ENCODE measurements around the gene IGBP1. TPM values are rescaled to one million over a fixed set of nuclear protein-coding genes. Genes with fewer than 3 reads are reported as not detected.
A peak's percentile ranks its signal among the peaks of the same experiment; 100 is the strongest.
"Not testable (repeated sequence)": the region's sequence is repeated elsewhere in the genome, so short reads cannot be mapped to it uniquely, and the experiment has no call there.

IGBP1 gene
- polyA plus RNA-seq, 4 donors, result 72.6 to 152 (median 144) TPM

- Histone ChIP-seq H3K4me3 (ENCODE audit: low read depth in 1 of 3, low read length in 3 of 3) (no peak overlapping the region), H3K36me3 (ENCODE audit: control insufficient read depth in 3 of 3, insufficient read depth in 2 of 3, low read depth in 1 of 3, low read length in 3 of 3) (no peaks in the 10 kb centered on the region), H3K27ac (ENCODE audit: low read depth in 1 of 3, low read length in 2 of 3) (no peak overlapping the region), H3K9me3 (ENCODE audit: control insufficient read depth in 2 of 2, insufficient read depth in 1 of 2, low read depth in 1 of 2, low read length in 1 of 2) (no peaks in the 10 kb centered on the region), H3K27me3 (ENCODE audit: control insufficient read depth in 3 of 3, insufficient read depth in 3 of 3, low read length in 3 of 3) (no peaks in the 10 kb centered on the region), H3K4me1 (ENCODE audit: control insufficient read depth in 3 of 3, insufficient read depth in 2 of 3, low read depth in 1 of 3, low read length in 2 of 3) (no peaks in the 10 kb centered on the region)
- WGBS, 3 donors, result 45 to 71% (median 45%) methylated on average over 2 of the region's 2 CpGs
- peak in 1 of 2 donors; percentile 11 for DNase-seq
- no peak for FAIRE-seq
Measured at GRCh38 chrX:70096052-70096451, 37.2 kb upstream of the IGBP1 start.

- no peaks in the 10 kb centered on the region for H3K4me1 ChIP-seq (ENCODE audit: control insufficient read depth in 3 of 3, insufficient read depth in 2 of 3, low read depth in 1 of 3, low read length in 2 of 3)
- WGBS, 3 donors, result 10 to 36% (median 19%) methylated on average over 2 of the region's 2 CpGs
- no peak overlapping the region for H3K4me3 ChIP-seq (ENCODE audit: low read depth in 1 of 3, low read length in 3 of 3)
- no peak for FAIRE-seq
- no peaks in the 10 kb centered on the region for H3K27me3 ChIP-seq (ENCODE audit: control insufficient read depth in 3 of 3, insufficient read depth in 3 of 3, low read length in 3 of 3)
- H3K27ac ChIP-seq (ENCODE audit: low read depth in 1 of 3, low read length in 2 of 3), result no peak overlapping the region
- H3K36me3 ChIP-seq (ENCODE audit: control insufficient read depth in 3 of 3, insufficient read depth in 2 of 3, low read depth in 1 of 3, low read length in 3 of 3), result no peaks in the 10 kb centered on the region
- DNase-seq, result no peak
- H3K9me3 ChIP-seq (ENCODE audit: control insufficient read depth in 2 of 2, insufficient read depth in 1 of 2, low read depth in 1 of 2, low read length in 1 of 2), result no peaks in the 10 kb centered on the region
Measured at GRCh38 chrX:70105229-70105628, 28.0 kb upstream of the IGBP1 start.

- not testable (repeated sequence) for FAIRE-seq; H3K9me3 ChIP-seq (ENCODE audit: control insufficient read depth in 2 of 2, insufficient read depth in 1 of 2, low read depth in 1 of 2, low read length in 1 of 2)
- 88 to 94% (median 94%) methylated on average over 4 of the region's 4 CpGs for WGBS, 3 donors
Measured at GRCh38 chrX:70111436-70112026, 21.7 kb upstream of the IGBP1 start.

GRCh38 chrX:70117738-70118137, 15.5 kb upstream of the IGBP1 start:
- DNase-seq (no peak), FAIRE-seq (no peak)
- H3K27ac ChIP-seq (ENCODE audit: low read depth in 1 of 3, low read length in 2 of 3), result no peak overlapping the region
- H3K9me3 ChIP-seq (ENCODE audit: control insufficient read depth in 2 of 2, insufficient read depth in 1 of 2, low read depth in 1 of 2, low read length in 1 of 2), result peaks cover 0 to 3% of the 10 kb centered on the region in 2 donors
- H3K36me3 ChIP-seq (ENCODE audit: control insufficient read depth in 3 of 3, insufficient read depth in 2 of 3, low read depth in 1 of 3, low read length in 3 of 3), result no peaks in the 10 kb centered on the region
- H3K4me3 ChIP-seq (ENCODE audit: low read depth in 1 of 3, low read length in 3 of 3), result no peak overlapping the region
- H3K4me1 ChIP-seq (ENCODE audit: control insufficient read depth in 3 of 3, insufficient read depth in 2 of 3, low read depth in 1 of 3, low read length in 2 of 3), result no peaks in the 10 kb centered on the region
- no peaks in the 10 kb centered on the region for H3K27me3 ChIP-seq (ENCODE audit: control insufficient read depth in 3 of 3, insufficient read depth in 3 of 3, low read length in 3 of 3)

More at GRCh38 chrX:70111436-70112026, 21.7 kb upstream of the IGBP1 start:
- not testable (repeated sequence) for H3K36me3 ChIP-seq (ENCODE audit: control insufficient read depth in 3 of 3, insufficient read depth in 2 of 3, low read depth in 1 of 3, low read length in 3 of 3); H3K4me3 ChIP-seq (ENCODE audit: low read depth in 1 of 3, low read length in 3 of 3); DNase-seq; H3K27me3 ChIP-seq (ENCODE audit: control insufficient read depth in 3 of 3, insufficient read depth in 3 of 3, low read length in 3 of 3); H3K4me1 ChIP-seq (ENCODE audit: control insufficient read depth in 3 of 3, insufficient read depth in 2 of 3, low read depth in 1 of 3, low read length in 2 of 3); H3K27ac ChIP-seq (ENCODE audit: low read depth in 1 of 3, low read length in 2 of 3)

DNA sequence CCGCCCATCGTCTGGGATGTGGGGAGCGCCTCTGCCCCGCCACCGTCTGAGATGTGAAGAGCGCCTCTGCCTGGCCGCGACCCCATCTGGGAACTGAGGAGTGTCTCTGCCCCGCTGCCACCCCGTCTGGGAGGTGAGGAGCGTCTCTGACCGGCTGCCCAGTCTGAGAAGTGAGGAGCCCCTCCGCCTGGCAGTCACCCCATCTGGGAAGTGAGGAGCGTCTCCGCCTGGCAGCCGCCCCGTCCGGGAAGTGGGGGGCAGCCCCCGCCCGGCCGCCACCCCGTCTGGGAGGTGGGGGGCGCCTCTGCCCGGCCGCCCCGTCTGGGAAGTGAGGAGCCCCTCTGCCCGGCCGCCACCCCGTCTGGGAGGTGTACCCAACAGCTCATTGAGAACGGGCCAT, 10.2 kb upstream of the IGBP1 start:
- DNase-seq; H3K36me3 ChIP-seq (ENCODE audit: control insufficient read depth in 3 of 3, insufficient read depth in 2 of 3, low read depth in 1 of 3, low read length in 3 of 3); H3K4me1 ChIP-seq (ENCODE audit: control insufficient read depth in 3 of 3, insufficient read depth in 2 of 3, low read depth in 1 of 3, low read length in 2 of 3); FAIRE-seq; H3K27me3 ChIP-seq (ENCODE audit: control insufficient read depth in 3 of 3, insufficient read depth in 3 of 3, low read length in 3 of 3); H3K27ac ChIP-seq (ENCODE audit: low read depth in 1 of 3, low read length in 2 of 3); H3K9me3 ChIP-seq (ENCODE audit: control insufficient read depth in 2 of 2, insufficient read depth in 1 of 2, low read depth in 1 of 2, low read length in 1 of 2); H3K4me3 ChIP-seq (ENCODE audit: low read depth in 1 of 3, low read length in 3 of 3): not testable (repeated sequence)
- WGBS, 3 donors, result 96 to 97% (median 96%) methylated on average over 16 to 26 of the region's 30 CpGs

GRCh38 chrX:70124678-70125077, 8.6 kb upstream of the IGBP1 start:
- no peak for DNase-seq
- peaks cover 0 to 3% (median 0%) of the 10 kb centered on the region in 3 donors for H3K4me1 ChIP-seq (ENCODE audit: control insufficient read depth in 3 of 3, insufficient read depth in 2 of 3, low read depth in 1 of 3, low read length in 2 of 3)

DNA sequence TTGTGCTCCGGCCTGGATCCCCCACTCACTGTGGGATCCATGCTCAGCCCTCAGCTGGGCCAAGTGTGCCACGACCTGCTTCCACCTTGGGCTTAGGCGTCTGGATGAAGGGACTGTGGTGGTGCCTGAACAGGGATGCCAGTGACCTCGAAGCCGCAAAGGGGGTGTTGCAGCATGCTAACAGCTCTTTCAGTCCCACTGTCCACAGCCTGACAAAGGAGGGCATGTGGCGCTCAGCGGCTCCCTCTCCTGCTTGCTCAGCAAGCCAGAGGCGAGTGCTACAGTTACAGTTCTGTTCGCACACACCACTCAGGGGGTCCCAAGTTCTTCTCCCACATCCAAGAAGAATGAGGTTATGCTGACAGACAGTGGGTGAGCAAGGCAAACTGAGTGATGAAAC, 5.2 kb upstream of the IGBP1 start:
- no peaks in the 10 kb centered on the region for H3K27me3 ChIP-seq (ENCODE audit: control insufficient read depth in 3 of 3, insufficient read depth in 3 of 3, low read length in 3 of 3)
- H3K36me3 ChIP-seq (ENCODE audit: control insufficient read depth in 3 of 3, insufficient read depth in 2 of 3, low read depth in 1 of 3, low read length in 3 of 3), result no peaks in the 10 kb centered on the region
- peaks cover 0 to 11% (median 0%) of the 10 kb centered on the region in 3 donors for H3K4me1 ChIP-seq (ENCODE audit: control insufficient read depth in 3 of 3, insufficient read depth in 2 of 3, low read depth in 1 of 3, low read length in 2 of 3)
- whole genome bisulfite sequencing, 3 donors, result 73 to 87% (median 78%) methylated on average over 9 of the region's 9 CpGs
- no peaks in the 10 kb centered on the region for H3K9me3 ChIP-seq (ENCODE audit: control insufficient read depth in 2 of 2, insufficient read depth in 1 of 2, low read depth in 1 of 2, low read length in 1 of 2)
- DNase-seq (no peak), FAIRE-seq (no peak)
- H3K4me3 ChIP-seq (ENCODE audit: low read depth in 1 of 3, low read length in 3 of 3), result no peak overlapping the region
- H3K27ac ChIP-seq (ENCODE audit: low read depth in 1 of 3, low read length in 2 of 3), result peak overlapping the region in 1 of 3 donors; percentile 22

More at GRCh38 chrX:70124678-70125077, 8.6 kb upstream of the IGBP1 start:
- Histone ChIP-seq H3K4me3 (ENCODE audit: low read depth in 1 of 3, low read length in 3 of 3) (no peak overlapping the region), H3K9me3 (ENCODE audit: control insufficient read depth in 2 of 2, insufficient read depth in 1 of 2, low read depth in 1 of 2, low read length in 1 of 2) (no peaks in the 10 kb centered on the region), H3K27me3 (ENCODE audit: control insufficient read depth in 3 of 3, insufficient read depth in 3 of 3, low read length in 3 of 3) (no peaks in the 10 kb centered on the region), H3K27ac (ENCODE audit: low read depth in 1 of 3, low read length in 2 of 3) (no peak overlapping the region), H3K36me3 (ENCODE audit: control insufficient read depth in 3 of 3, insufficient read depth in 2 of 3, low read depth in 1 of 3, low read length in 3 of 3) (no peaks in the 10 kb centered on the region)
- 82 to 91% (median 84%) methylated on average over 2 of the region's 2 CpGs for WGBS, 3 donors
- no peak for FAIRE-seq

DNA sequence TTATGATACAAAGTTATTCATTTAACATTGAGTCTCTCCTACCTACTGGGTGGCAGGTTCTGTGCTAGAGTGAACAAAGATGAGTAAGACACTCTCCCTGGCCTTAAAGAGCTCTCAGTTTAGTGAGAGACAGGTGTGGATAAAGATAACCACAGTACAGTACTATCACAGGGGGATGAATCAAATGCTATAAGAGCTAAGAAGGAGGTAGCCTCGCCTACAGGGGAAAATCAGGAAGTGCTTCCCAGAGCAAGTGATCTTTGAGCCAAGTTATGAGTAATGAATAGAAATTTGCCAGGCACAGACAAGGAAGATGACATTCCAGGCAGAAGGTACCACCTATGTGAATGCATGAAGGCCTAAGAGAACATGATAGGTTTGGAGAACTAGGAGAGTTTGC, 3.4 kb upstream of the IGBP1 start:
- 0 to 45% (median 18%) methylated on average over 1 of the region's 1 CpG for WGBS, 3 donors
- H3K27me3 ChIP-seq (ENCODE audit: control insufficient read depth in 3 of 3, insufficient read depth in 3 of 3, low read length in 3 of 3), result no peaks in the 10 kb centered on the region
- no peaks in the 10 kb centered on the region for H3K9me3 ChIP-seq (ENCODE audit: control insufficient read depth in 2 of 2, insufficient read depth in 1 of 2, low read depth in 1 of 2, low read length in 1 of 2)
- no peak overlapping the region for H3K4me3 ChIP-seq (ENCODE audit: low read depth in 1 of 3, low read length in 3 of 3)
- DNase-seq (peak; percentile 29 to 40), FAIRE-seq (no peak)
- H3K36me3 ChIP-seq (ENCODE audit: control insufficient read depth in 3 of 3, insufficient read depth in 2 of 3, low read depth in 1 of 3, low read length in 3 of 3), result no peaks in the 10 kb centered on the region
- H3K4me1 ChIP-seq (ENCODE audit: control insufficient read depth in 3 of 3, insufficient read depth in 2 of 3, low read depth in 1 of 3, low read length in 2 of 3), result peaks cover 0 to 11% (median 0%) of the 10 kb centered on the region in 3 donors
- no peak overlapping the region for H3K27ac ChIP-seq (ENCODE audit: low read depth in 1 of 3, low read length in 2 of 3)

DNA sequence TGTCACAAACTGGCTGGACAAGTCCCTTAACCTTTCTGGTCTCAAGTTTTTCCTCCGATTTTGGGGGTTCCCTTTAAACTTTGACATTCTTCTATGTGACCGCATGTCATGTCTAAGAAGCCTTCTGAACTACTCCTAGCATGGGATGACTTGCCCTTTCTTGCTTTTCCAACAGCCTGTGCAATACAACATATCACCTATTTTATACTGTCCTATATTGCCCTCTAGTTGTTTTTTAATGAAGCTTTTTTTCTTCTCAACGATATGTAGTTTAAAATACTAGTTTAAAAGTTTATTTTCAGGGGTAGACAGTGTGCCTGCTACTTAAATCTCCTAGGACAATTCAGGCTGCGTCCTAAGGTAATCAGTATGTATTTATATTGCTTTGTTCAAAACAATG, 1.0 kb upstream of the IGBP1 start:
- no peaks in the 10 kb centered on the region for H3K27me3 ChIP-seq (ENCODE audit: control insufficient read depth in 3 of 3, insufficient read depth in 3 of 3, low read length in 3 of 3)
- H3K27ac ChIP-seq (ENCODE audit: low read depth in 1 of 3, low read length in 2 of 3), result no peak overlapping the region
- H3K36me3 ChIP-seq (ENCODE audit: control insufficient read depth in 3 of 3, insufficient read depth in 2 of 3, low read depth in 1 of 3, low read length in 3 of 3), result no peaks in the 10 kb centered on the region
- no peaks in the 10 kb centered on the region for H3K9me3 ChIP-seq (ENCODE audit: control insufficient read depth in 2 of 2, insufficient read depth in 1 of 2, low read depth in 1 of 2, low read length in 1 of 2)
- no peak for DNase-seq
- WGBS, 3 donors, result 29 to 50% (median 47%) methylated on average over 4 of the region's 4 CpGs
- no peak for FAIRE-seq
- H3K4me3 ChIP-seq (ENCODE audit: low read depth in 1 of 3, low read length in 3 of 3), result no peak overlapping the region
- peaks cover 0 to 14% (median 4%) of the 10 kb centered on the region in 3 donors for H3K4me1 ChIP-seq (ENCODE audit: control insufficient read depth in 3 of 3, insufficient read depth in 2 of 3, low read depth in 1 of 3, low read length in 2 of 3)

All from small intestine (tissue), 7 donors.